K562 (cell line): Measurements from ENCODE around the gene ENO3. TPM values are rescaled to one million over a fixed set of nuclear protein-coding genes. Genes with fewer than 3 reads are reported as not detected.

Experiments
- CHD4 ChIP-seq: fragments of 200-600 bp; sonication (generic); IDR thresholded peaks from 3 replicates; pipeline ENCODE4 v1.6.1; 2012; ENCODE audit warnings: low read depth, mild to moderate bottlenecking, mixed read lengths, low read length, inconsistent platforms; ENCODE audit not compliant: insufficient read depth, insufficient replicate concordance, poor library complexity, severe bottlenecking
- HNRNPK ChIP-seq: fragments of 200-400 bp; formaldehyde crosslinking; IDR thresholded peaks from one replicate; pipeline ENCODE4 v1.6.1; 2018; ENCODE audit warnings: mild to moderate bottlenecking, low read depth, low read length; ENCODE audit not compliant: poor library complexity, severe bottlenecking
- LCOR ChIP-seq: sonication (generic); formaldehyde crosslinking; IDR thresholded peaks from 2 replicates; pipeline ENCODE4 v1.8.0; 2022; ENCODE audit warnings: mild to moderate bottlenecking, missing genetic modification reagents
- MYC ChIP-seq, 2 experiments: fragments of 250-450 bp in 1 of 2; sonication (Bioruptor Pico) in 1 of 2; IDR thresholded peaks; 2 replicates each; pipeline versions ENCODE4 v1.5.1 to v1.6.1; 2012 to 2021; ENCODE audit warnings: low read depth in 2 of 2, borderline replicate concordance in 1 of 2, improper control_type of control experiment in 1 of 2, low read length in 1 of 2, mild to moderate bottlenecking in 1 of 2, moderate library complexity in 1 of 2
- PML ChIP-seq: IDR thresholded peaks from 2 replicates; pipeline ENCODE4 v1.6.1; 2012; ENCODE audit warnings: low read length, inconsistent platforms
- RBFOX2 ChIP-seq: fragments of 200-400 bp; formaldehyde crosslinking; IDR thresholded peaks from 2 replicates; pipeline ENCODE4 v1.6.1; 2017; ENCODE audit warnings: low read depth, mild to moderate bottlenecking, low read length, moderate library complexity
- TCF7L2 ChIP-seq: fragments of 150-350 bp; IDR thresholded peaks from 2 replicates; pipeline ENCODE4 v1.6.1; 2016; ENCODE audit warnings: low read depth, mild to moderate bottlenecking, low read length, moderate library complexity
- ZNF695 ChIP-seq: fragments of 450-650 bp; formaldehyde crosslinking; IDR thresholded peaks from 2 replicates; pipeline ENCODE4 v1.4.0; 2020; ENCODE audit warnings: mild to moderate bottlenecking, moderate library complexity
- polyA plus RNA-seq, 8 experiments: library from polyadenylated mRNA; depleted of rRNA in 4 of 8; stranded (reverse) in 5 of 8; unstranded in 3 of 8; fragments of >200 nt; fragmentation: Nextera tagmentation in 2 of 8; fragmentation: Illumina TruSeq in 1 of 8; extraction: Ambion mirVana in 2 of 8; extraction: Trizol in 1 of 8; gene quantifications; 2 replicates each; pipeline versions ENCODE4 v1.2.1 to v1.2.3, GENCODE V29; 2011 to 2014; ENCODE audit warnings: inconsistent platforms in 1 of 8, missing spikeins in 1 of 8
- total RNA-seq, 7 experiments: library from RNA; depleted of rRNA in 6 of 7; stranded (reverse); fragments of >200 nt in 6 of 7; fragmentation: Illumina TruSeq in 2 of 7; extraction: Trizol in 2 of 7; gene quantifications; 2 replicates each; pipeline versions ENCODE4 v1.2.1 to v1.2.3, GENCODE V29; 2011 to 2021; ENCODE audit warnings: low replicate concordance in 1 of 7
- TF ChIP-seq, protein P1 (sequence below): sonication (generic); formaldehyde crosslinking; IDR thresholded peaks from 2 replicates; pipeline ENCODE4 v1.8.0; 2023; ENCODE audit warnings: missing genetic modification reagents, mild to moderate bottlenecking, borderline replicate concordance
- TF ChIP-seq, protein P2 (sequence below): fragments of 450-650 bp; IDR thresholded peaks from 2 replicates; pipeline ENCODE4 v1.7.0; 2016; ENCODE audit warnings: borderline replicate concordance
- TF ChIP-seq, protein P3 (sequence below): fragments of 250-450 bp; sonication (Bioruptor Pico); IDR thresholded peaks from 2 replicates; pipeline ENCODE4 v1.8.0; 2021; ENCODE audit warnings: moderate library complexity, mild to moderate bottlenecking, inconsistent platforms
- TF ChIP-seq, protein P4 (sequence below): fragments of 450-650 bp; formaldehyde crosslinking; IDR thresholded peaks from 2 replicates; pipeline ENCODE4 v1.4.0; 2020; ENCODE audit warnings: mild to moderate bottlenecking, moderate library complexity
- TF ChIP-seq, protein P5 (sequence below), 2 experiments: fragments of 450-650 bp; conservative IDR thresholded peaks; 2 replicates each; pipeline ENCODE4 v1.6.1; 2017; ENCODE audit warnings: mild to moderate bottlenecking in 2 of 2, moderate library complexity in 2 of 2

Gene ENO3
- total and polyA plus RNA-seq, 9 of the 15 experiments (the other 6 are each of a cell fraction or from before 2014, with no cell fraction given), result 5.7 to 17.2 (median 9.9) TPM

DNA sequence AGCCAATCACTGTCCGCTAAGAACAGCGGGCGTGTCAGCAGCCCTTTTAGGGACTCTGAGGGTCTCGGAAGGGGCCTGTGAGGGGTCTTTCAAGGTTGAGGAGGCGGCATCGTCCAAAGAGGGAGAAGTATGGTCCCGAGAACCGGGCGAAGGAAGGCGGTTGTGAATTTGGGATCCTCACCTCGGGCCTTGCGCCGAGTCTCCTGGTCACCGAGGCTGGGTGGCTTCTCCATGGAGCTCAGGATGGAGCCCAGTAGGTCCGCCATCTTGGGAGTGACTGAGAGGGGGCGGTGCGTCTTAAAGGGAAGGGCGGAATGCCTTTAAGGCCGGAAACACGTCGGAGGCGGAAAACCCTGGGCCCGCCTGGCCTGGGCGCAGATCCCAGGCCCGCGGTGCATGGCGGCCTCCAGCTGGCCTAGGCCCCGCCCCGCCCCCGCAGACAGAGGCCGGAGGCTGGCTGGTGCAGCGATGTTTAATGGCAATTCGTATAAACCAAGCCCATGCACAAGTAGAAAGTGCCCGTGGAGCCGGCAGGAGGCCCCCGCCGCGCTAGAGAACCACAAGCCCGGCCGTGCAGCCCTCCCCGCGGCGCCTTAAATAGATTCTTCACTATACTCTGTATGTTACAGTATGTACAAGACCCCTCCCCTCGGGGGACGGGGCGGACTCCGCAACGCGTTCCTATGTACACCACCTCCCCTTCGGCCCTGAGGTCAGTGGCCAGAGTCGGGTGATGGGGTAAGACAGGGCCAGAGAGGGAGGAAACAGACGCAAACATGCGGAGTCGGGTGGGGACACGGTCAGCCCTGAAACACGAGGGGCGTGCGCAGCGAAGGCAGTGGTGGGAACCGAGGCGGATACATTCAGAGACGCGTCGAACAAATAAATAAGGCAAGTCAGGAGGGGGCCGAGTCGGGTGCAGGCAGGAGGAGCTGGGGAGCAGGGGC is 16.9 kb downstream of the ENO3 start, which contains the start of gene SPAG7 (continued):
- TF ChIP-seq LCOR (CRISPR knock-in tag) (0 out of 2 replicates have a peak, but pooled peaks have one; percentile 38), ZNF695 (no peak), HNRNPK (peak; percentile 50), TCF7L2 (no peak), MYC (IDR thresholded peaks at IDR 0.05; ENCODE audit: low read depth, low read length) (peak; percentile 66), MYC (CRISPR knock-in tag; IDR thresholded peaks at IDR 0.05; ENCODE audit: borderline replicate concordance, low read depth) (no peak), PML (peak; percentile 36; the same call in 1 of the 2 replicates), RBFOX2 (peak; percentile 78), CHD4 (no peak)
- TF ChIP-seq, protein P1, sequence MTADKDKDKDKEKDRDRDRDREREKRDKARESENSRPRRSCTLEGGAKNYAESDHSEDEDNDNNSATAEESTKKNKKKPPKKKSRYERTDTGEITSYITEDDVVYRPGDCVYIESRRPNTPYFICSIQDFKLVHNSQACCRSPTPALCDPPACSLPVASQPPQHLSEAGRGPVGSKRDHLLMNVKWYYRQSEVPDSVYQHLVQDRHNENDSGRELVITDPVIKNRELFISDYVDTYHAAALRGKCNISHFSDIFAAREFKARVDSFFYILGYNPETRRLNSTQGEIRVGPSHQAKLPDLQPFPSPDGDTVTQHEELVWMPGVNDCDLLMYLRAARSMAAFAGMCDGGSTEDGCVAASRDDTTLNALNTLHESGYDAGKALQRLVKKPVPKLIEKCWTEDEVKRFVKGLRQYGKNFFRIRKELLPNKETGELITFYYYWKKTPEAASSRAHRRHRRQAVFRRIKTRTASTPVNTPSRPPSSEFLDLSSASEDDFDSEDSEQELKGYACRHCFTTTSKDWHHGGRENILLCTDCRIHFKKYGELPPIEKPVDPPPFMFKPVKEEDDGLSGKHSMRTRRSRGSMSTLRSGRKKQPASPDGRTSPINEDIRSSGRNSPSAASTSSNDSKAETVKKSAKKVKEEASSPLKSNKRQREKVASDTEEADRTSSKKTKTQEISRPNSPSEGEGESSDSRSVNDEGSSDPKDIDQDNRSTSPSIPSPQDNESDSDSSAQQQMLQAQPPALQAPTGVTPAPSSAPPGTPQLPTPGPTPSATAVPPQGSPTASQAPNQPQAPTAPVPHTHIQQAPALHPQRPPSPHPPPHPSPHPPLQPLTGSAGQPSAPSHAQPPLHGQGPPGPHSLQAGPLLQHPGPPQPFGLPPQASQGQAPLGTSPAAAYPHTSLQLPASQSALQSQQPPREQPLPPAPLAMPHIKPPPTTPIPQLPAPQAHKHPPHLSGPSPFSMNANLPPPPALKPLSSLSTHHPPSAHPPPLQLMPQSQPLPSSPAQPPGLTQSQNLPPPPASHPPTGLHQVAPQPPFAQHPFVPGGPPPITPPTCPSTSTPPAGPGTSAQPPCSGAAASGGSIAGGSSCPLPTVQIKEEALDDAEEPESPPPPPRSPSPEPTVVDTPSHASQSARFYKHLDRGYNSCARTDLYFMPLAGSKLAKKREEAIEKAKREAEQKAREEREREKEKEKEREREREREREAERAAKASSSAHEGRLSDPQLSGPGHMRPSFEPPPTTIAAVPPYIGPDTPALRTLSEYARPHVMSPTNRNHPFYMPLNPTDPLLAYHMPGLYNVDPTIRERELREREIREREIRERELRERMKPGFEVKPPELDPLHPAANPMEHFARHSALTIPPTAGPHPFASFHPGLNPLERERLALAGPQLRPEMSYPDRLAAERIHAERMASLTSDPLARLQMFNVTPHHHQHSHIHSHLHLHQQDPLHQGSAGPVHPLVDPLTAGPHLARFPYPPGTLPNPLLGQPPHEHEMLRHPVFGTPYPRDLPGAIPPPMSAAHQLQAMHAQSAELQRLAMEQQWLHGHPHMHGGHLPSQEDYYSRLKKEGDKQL, result no peak
- TF ChIP-seq, protein P2, sequence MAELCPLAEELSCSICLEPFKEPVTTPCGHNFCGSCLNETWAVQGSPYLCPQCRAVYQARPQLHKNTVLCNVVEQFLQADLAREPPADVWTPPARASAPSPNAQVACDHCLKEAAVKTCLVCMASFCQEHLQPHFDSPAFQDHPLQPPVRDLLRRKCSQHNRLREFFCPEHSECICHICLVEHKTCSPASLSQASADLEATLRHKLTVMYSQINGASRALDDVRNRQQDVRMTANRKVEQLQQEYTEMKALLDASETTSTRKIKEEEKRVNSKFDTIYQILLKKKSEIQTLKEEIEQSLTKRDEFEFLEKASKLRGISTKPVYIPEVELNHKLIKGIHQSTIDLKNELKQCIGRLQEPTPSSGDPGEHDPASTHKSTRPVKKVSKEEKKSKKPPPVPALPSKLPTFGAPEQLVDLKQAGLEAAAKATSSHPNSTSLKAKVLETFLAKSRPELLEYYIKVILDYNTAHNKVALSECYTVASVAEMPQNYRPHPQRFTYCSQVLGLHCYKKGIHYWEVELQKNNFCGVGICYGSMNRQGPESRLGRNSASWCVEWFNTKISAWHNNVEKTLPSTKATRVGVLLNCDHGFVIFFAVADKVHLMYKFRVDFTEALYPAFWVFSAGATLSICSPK, result peak; percentile 99
- TF ChIP-seq, protein P3, sequence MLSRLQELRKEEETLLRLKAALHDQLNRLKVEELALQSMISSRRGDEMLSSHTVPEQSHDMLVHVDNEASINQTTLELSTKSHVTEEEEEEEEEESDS, result no peak
- TF ChIP-seq, protein P4, sequence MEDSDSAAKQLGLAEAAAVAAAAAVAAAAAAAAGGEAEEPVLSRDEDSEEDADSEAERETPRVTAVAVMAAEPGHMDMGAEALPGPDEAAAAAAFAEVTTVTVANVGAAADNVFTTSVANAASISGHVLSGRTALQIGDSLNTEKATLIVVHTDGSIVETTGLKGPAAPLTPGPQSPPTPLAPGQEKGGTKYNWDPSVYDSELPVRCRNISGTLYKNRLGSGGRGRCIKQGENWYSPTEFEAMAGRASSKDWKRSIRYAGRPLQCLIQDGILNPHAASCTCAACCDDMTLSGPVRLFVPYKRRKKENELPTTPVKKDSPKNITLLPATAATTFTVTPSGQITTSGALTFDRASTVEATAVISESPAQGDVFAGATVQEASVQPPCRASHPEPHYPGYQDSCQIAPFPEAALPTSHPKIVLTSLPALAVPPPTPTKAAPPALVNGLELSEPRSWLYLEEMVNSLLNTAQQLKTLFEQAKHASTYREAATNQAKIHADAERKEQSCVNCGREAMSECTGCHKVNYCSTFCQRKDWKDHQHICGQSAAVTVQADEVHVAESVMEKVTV (CRISPR knock-in tag), result 0 out of 2 replicates have a peak, but pooled peaks have one; percentile 16
- TF ChIP-seq, protein P5, sequence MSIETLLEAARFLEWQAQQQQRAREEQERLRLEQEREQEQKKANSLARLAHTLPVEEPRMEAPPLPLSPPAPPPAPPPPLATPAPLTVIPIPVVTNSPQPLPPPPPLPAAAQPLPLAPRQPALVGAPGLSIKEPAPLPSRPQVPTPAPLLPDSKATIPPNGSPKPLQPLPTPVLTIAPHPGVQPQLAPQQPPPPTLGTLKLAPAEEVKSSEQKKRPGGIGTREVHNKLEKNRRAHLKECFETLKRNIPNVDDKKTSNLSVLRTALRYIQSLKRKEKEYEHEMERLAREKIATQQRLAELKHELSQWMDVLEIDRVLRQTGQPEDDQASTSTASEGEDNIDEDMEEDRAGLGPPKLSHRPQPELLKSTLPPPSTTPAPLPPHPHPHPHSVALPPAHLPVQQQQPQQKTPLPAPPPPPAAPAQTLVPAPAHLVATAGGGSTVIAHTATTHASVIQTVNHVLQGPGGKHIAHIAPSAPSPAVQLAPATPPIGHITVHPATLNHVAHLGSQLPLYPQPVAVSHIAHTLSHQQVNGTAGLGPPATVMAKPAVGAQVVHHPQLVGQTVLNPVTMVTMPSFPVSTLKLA (conservative IDR thresholded peaks at IDR 0.05), result peak; percentile 40 to 72; a peak in 3 of 4 replicates
